Endothelial cell of umbilical vein (primary cell): ENCODE results near the gene MKNK1.

Experiments used
- CTCF ChIP-seq, 2 donors: IDR thresholded peaks; 1 replicate in 1 of 2; 2 replicates in 1 of 2; pipeline ENCODE4 v1.5.1; 2011; ENCODE audit warnings: low read length in 2 of 2, mild to moderate bottlenecking in 2 of 2, moderate library complexity in 2 of 2, control low read depth in 1 of 2, inconsistent platforms in 1 of 2, low read depth in 1 of 2; ENCODE audit not compliant: insufficient read depth in 1 of 2; ENCODE audit errors: extremely low read depth in 1 of 2
- EZH2 ChIP-seq: IDR thresholded peaks from 2 replicates; pipeline ENCODE4 v1.6.1; 2012; ENCODE audit warnings: borderline replicate concordance, low read depth, mild to moderate bottlenecking, moderate library complexity, low read length, inconsistent platforms; ENCODE audit not compliant: severe bottlenecking

DNA sequence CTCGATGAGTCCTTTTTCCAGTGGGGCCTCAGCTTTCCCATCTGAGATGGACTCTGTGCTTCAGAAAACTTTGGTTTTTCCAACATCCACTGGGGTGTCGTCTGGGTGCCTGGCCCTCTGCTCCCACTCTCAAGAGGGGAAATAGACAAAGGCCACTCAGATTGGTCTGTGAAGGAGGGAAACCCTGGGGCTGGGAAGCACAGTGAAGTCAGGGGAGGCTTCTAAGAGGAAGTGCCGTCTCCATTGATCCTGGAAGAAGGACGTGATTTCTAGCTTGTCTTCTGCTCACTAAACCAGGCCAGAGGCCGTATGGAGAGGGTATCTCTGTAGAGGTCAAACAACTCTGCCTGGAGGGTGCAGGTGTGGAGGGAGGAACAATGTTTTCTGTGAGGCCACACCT lies 57.9 kb downstream of the MKNK1 start:
- TF ChIP-seq CTCF (IDR thresholded peaks at IDR 0.05; ENCODE audit: extremely low read depth in 1 of 2, insufficient read depth in 1 of 2, low read depth in 1 of 2, low read length in 2 of 2), result no peak
- TF ChIP-seq EZH2, result no peak
